HG02870 (cell line): ENCODE data around the gene ABCA13.
"Not testable (repeated sequence)": the region's sequence is repeated elsewhere in the genome, so short reads cannot be mapped to it uniquely, and the experiment has no call there.

Source experiments
- ATAC-seq: cut with Tn5 transposase; IDR thresholded peaks from one replicate; pipeline ENCODE4 v1.9.1; 2021; ENCODE audit warnings: mild to moderate bottlenecking, moderate library complexity; ENCODE audit not compliant: unreplicated experiment

The ABCA13 gene, protein sequence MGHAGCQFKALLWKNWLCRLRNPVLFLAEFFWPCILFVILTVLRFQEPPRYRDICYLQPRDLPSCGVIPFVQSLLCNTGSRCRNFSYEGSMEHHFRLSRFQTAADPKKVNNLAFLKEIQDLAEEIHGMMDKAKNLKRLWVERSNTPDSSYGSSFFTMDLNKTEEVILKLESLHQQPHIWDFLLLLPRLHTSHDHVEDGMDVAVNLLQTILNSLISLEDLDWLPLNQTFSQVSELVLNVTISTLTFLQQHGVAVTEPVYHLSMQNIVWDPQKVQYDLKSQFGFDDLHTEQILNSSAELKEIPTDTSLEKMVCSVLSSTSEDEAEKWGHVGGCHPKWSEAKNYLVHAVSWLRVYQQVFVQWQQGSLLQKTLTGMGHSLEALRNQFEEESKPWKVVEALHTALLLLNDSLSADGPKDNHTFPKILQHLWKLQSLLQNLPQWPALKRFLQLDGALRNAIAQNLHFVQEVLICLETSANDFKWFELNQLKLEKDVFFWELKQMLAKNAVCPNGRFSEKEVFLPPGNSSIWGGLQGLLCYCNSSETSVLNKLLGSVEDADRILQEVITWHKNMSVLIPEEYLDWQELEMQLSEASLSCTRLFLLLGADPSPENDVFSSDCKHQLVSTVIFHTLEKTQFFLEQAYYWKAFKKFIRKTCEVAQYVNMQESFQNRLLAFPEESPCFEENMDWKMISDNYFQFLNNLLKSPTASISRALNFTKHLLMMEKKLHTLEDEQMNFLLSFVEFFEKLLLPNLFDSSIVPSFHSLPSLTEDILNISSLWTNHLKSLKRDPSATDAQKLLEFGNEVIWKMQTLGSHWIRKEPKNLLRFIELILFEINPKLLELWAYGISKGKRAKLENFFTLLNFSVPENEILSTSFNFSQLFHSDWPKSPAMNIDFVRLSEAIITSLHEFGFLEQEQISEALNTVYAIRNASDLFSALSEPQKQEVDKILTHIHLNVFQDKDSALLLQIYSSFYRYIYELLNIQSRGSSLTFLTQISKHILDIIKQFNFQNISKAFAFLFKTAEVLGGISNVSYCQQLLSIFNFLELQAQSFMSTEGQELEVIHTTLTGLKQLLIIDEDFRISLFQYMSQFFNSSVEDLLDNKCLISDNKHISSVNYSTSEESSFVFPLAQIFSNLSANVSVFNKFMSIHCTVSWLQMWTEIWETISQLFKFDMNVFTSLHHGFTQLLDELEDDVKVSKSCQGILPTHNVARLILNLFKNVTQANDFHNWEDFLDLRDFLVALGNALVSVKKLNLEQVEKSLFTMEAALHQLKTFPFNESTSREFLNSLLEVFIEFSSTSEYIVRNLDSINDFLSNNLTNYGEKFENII (N-terminal part only)

GRCh38 chr7:48171202-48171601 is at the start of gene ABCA13:
TSS of gene ABCA13 (plus strand) at chr7:48171458. CDS start at chr7:48171484, 26 bp downstream.
- ATAC-seq, result no peak

- no peak for ATAC-seq
Measured at GRCh38 chr7:48126037-48126436, 45.2 kb upstream of the ABCA13 start.

GRCh38 chr7:48130658-48131108 is 40.6 kb upstream of the ABCA13 start:
- peak; percentile 98 for ATAC-seq

GRCh38 chr7:48132792-48133191 is 38.5 kb upstream of the ABCA13 start:
- no peak for ATAC-seq

DNA sequence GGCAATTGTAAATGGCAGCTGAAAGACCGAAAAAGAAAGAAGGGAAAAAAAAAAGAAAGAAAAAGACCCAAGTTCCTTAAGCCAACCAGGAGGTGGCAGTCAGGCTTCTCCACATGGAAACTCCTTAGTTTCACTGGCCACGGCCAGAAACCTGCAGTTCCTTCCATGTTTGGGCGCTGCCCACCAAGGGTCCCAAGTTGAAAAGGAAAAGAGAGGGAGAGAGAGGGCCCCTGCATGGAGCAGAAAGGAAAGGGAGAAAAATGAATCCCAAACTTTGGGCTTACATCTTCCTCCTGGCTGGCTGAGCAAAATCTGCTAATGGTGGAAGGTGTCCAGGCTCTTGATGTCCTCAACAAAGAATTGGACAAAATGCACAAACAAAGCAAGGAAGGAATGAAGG is 31.8 kb upstream of the ABCA13 start:
- ATAC-seq, result no peak

DNA sequence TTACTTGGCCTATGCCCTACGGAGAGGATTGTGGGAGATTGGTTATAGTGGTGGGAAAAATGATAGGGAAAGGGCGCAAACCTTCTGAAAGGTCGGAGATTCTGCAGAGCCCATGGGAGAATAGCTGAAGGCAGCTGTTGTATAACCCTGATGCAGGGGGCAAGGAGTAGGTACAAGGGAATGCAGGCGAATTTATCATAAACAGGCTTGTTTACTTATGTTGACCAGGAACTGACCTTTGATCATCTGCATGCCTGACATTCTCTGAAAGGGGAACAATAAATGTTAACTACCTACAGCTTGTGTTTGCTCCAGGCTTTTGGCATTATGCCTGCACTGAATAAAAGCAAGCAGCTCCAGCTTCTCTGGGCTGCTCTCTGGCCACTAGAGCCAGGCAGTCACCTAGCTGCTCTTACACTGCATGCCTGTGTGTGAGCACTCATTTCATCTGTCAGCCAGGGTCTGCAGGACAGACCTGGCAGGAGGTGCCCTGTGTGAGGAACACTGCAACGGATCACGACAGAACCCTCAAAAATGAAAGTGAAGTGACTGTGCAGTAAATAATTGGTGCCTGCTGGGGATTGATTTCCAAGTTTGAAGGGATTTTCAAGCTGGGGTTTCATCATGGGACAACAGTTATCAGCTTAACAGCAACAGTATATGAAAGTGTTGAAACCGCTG is 31.1 kb upstream of the ABCA13 start:
- ATAC-seq, result no peak

- ATAC-seq, result no peak
Measured at GRCh38 chr7:48141521-48141920, 29.7 kb upstream of the ABCA13 start.

- no peak for ATAC-seq
Measured at GRCh38 chr7:48144291-48144768, 26.9 kb upstream of the ABCA13 start.

GRCh38 chr7:48147078-48147591 is 24.1 kb upstream of the ABCA13 start:
- no peak for ATAC-seq

- ATAC-seq, result not testable (repeated sequence)
Measured at GRCh38 chr7:48147690-48148089, 23.6 kb upstream of the ABCA13 start.

DNA sequence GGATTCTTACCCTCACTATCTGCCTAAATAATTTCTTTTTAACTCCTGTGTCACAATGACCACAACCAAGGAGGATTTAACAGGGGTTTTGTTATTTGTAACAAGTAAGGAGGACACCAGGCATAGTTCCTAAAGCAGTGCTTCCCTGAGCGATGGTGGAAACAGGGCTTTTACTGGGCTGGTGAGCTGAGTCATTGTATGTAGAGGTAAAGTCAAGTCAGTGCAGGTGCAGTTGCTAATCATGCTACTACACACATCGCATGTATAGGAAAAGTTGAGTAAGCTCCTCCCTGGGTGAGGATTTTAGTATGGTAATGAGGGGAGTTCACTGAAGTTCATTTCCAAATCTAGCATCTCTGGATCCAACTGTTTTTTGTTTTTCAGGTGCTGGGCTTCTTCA is 22.9 kb upstream of the ABCA13 start:
- no peak for ATAC-seq

- ATAC-seq, result no peak
Measured at GRCh38 chr7:48149058-48149457, 22.2 kb upstream of the ABCA13 start.

DNA sequence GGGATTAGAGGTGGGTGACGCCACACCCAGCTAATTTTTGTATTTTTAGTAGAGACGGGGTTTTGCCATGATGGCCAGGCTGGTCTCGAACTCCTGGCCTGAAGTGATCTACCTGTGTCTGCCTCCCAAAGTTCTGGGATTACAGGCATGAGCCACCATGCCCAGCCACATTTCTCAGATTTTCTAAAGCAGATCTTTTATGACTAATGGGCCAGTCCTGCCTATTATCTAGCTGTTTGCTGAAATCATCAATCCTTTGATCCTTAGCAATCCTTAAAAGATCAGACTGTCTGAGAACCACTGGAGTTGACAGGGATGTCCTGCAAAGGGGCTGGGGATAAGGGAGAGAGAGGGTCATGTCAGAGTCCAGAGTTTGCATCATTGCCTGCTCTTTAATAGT is 21.2 kb upstream of the ABCA13 start:
- no peak for ATAC-seq

- ATAC-seq, result peak; percentile 77
Measured at GRCh38 chr7:48154792-48155413, 16.4 kb upstream of the ABCA13 start.

- ATAC-seq, result no peak
Measured at GRCh38 chr7:48158404-48158803, 12.9 kb upstream of the ABCA13 start.

GRCh38 chr7:48161407-48162125 is 9.7 kb upstream of the ABCA13 start:
- no peak for ATAC-seq

DNA sequence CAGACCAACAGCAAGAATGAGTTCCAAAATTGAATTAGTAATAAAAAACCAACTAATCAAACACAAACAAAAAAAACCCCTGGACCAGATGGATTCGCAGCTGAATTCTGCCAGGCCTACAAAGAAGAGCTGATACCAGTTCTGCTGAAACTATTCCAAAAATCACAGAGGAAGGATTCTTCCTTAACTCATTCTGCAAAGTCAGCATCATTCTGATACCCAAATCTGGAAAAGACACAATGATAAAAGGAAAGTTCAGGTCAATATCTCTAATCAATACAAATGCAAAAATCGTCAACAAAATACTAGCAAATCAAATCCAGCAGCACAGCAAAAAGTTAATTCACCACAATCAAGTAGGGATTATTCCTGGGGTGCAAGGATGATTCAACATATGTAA is 6.1 kb upstream of the ABCA13 start:
- ATAC-seq, result no peak

DNA sequence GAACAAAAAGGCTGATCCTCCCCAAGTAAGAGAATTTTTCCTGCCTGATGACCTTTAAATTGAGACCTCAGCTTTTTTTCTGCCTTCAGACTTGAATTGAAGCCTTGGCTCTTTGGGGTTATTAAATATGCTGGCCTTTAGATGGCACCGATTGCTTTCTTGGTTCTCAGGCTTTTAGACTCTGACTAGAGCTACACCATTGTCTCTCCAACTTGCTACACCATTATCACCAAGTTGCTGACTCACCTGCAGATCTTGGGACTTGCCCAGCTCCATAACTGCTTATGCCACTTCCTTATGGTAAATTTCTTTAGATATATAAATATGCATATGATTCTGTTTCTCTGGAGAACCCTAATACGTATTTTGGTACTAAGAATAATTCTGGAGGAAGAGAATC is 3.1 kb upstream of the ABCA13 start:
- ATAC-seq, result no peak

GRCh38 chr7:48170506-48170905 is 752 bp upstream of the ABCA13 start:
- ATAC-seq, result no peak
